Measurements from ENCODE around the gene IGBP1.

DNA sequence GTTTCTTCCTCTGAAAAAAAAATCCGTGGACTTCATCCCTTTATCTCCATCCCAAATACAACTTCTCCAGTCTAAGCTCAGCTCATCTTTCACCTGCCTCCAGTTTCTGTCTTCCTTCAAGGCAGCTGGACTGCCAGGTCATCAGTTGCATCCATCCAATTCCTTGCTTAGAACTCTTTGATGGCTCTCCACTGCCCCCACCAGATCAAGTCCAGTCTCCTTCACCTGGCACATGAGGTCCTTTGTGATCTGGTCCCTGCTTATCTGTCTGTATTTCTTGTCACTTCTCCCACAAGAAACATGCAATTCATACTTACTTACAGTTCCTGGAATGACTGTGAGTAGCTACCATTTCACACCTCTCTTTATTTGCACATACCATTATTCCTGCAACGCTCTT lies 37.2 kb upstream of the IGBP1 start:
- TF ChIP-seq, protein P1, sequence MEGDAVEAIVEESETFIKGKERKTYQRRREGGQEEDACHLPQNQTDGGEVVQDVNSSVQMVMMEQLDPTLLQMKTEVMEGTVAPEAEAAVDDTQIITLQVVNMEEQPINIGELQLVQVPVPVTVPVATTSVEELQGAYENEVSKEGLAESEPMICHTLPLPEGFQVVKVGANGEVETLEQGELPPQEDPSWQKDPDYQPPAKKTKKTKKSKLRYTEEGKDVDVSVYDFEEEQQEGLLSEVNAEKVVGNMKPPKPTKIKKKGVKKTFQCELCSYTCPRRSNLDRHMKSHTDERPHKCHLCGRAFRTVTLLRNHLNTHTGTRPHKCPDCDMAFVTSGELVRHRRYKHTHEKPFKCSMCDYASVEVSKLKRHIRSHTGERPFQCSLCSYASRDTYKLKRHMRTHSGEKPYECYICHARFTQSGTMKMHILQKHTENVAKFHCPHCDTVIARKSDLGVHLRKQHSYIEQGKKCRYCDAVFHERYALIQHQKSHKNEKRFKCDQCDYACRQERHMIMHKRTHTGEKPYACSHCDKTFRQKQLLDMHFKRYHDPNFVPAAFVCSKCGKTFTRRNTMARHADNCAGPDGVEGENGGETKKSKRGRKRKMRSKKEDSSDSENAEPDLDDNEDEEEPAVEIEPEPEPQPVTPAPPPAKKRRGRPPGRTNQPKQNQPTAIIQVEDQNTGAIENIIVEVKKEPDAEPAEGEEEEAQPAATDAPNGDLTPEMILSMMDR (IDR thresholded peaks at IDR 0.05; ENCODE audit: insufficient read depth, low read length, poor library complexity, severe bottlenecking): no peak
- no peak for TF ChIP-seq EZH2phosphoT487 (conservative IDR thresholded peaks at IDR 0.05; ENCODE audit: low read length)
